IMR-90 (cell line): ENCODE data around the gene MYL10. TPM values are rescaled to one million over a fixed set of nuclear protein-coding genes. Genes with fewer than 3 reads are reported as not detected.

ENCODE experiments used
- ATAC-seq: fragments of 200-7000 bp; cut with Tn5 transposase; 2 replicates; pipeline ENCODE4 v1.9.1; 2020; ENCODE audit warnings: low read depth, mild to moderate bottlenecking, moderate library complexity
- BruUV-seq: library from RNA; stranded (reverse); fragments of 400-500 nt; replicated peaks from 2 replicates; lab custom pipeline; 2021; lab: Mats Ljungman, UMichigan
- CTCF ChIA-PET: fragments of 300-600 bp; formaldehyde crosslinking; extraction: SDS; loops from one replicate; lab custom pipeline; 2021; ENCODE audit warnings: antibody characterized with exemption; lab: Yijun Ruan, JAX
- POLR2A ChIA-PET: fragments of 300-600 bp; sonication (Branson Sonifier 250); formaldehyde crosslinking; loops from one replicate; lab custom pipeline; 2022; ENCODE audit warnings: antibody characterized with exemption; ENCODE audit not compliant: unreplicated experiment; lab: Charles Lee
- DNase-seq: peaks from one replicate; pipeline ENCODE4 v3.0.0; 2013
- H2AFZ ChIP-seq: replicated peaks from 2 replicates; pipeline ENCODE3; 2013; ENCODE audit warnings: low read length, mild to moderate bottlenecking; ENCODE audit not compliant: poor library complexity
- H2AK5ac ChIP-seq: 2 replicates; pipeline ENCODE4 v1.6.1; 2013; ENCODE audit warnings: low read depth, low read length, inconsistent platforms
- H2AK9ac ChIP-seq: replicated peaks from 2 replicates; pipeline ENCODE3; 2013; ENCODE audit warnings: mild to moderate bottlenecking, low read depth, low read length, moderate library complexity; ENCODE audit not compliant: poor library complexity
- H2BK120ac ChIP-seq: 2 replicates; pipeline ENCODE4 v1.6.1; 2013; ENCODE audit warnings: low read depth, low read length, inconsistent platforms
- H2BK15ac ChIP-seq: 3 replicates; pipeline ENCODE4 v1.6.1; 2013; ENCODE audit warnings: low read depth, low read length, inconsistent platforms
- H2BK20ac ChIP-seq: 2 replicates; pipeline ENCODE4 v1.6.1; 2013; ENCODE audit warnings: low read depth, mild to moderate bottlenecking, inconsistent platforms, low read length, moderate library complexity
- H2BK5ac ChIP-seq: 2 replicates; pipeline ENCODE4 v1.6.1; 2013; ENCODE audit warnings: mild to moderate bottlenecking, low read depth, low read length, inconsistent platforms; ENCODE audit not compliant: poor library complexity, severe bottlenecking
- H3K14ac ChIP-seq: replicated peaks from 2 replicates; pipeline ENCODE4 v1.6.1; 2013; ENCODE audit warnings: low read depth, low read length, inconsistent platforms
- H3K18ac ChIP-seq: 2 replicates; pipeline ENCODE4 v1.6.1; 2013; ENCODE audit warnings: low read depth, low read length, control low read depth
- H3K23ac ChIP-seq: 2 replicates; pipeline ENCODE4 v1.6.1; 2013; ENCODE audit warnings: low read depth, low read length, inconsistent platforms
- H3K27ac ChIP-seq: 2 replicates; pipeline ENCODE4 v1.5.1; 2013; ENCODE audit warnings: mild to moderate bottlenecking, control low read depth, low read length; ENCODE audit not compliant: insufficient read depth
- H3K27me3 ChIP-seq: 2 replicates; pipeline ENCODE4 v1.6.1; 2013; ENCODE audit warnings: low read length; ENCODE audit not compliant: control insufficient read depth, insufficient read depth
- H3K36me3 ChIP-seq: 2 replicates; pipeline ENCODE4 v1.6.1; 2013; ENCODE audit warnings: low read length, mixed read lengths; ENCODE audit not compliant: control insufficient read depth, insufficient read depth
- H3K4ac ChIP-seq: 2 replicates; pipeline ENCODE4 v1.6.1; 2013; ENCODE audit warnings: low read depth, low read length, inconsistent platforms
- H3K4me1 ChIP-seq: 2 replicates; pipeline ENCODE4 v1.6.1; 2013; ENCODE audit warnings: low read length, mixed read lengths; ENCODE audit not compliant: control insufficient read depth, insufficient read depth
- H3K4me2 ChIP-seq: 2 replicates; pipeline ENCODE4 v1.6.1; 2013; ENCODE audit warnings: low read depth, mild to moderate bottlenecking, control low read depth, low read length, moderate library complexity
- H3K4me3 ChIP-seq: 2 replicates; pipeline ENCODE4 v1.5.1; 2013; ENCODE audit warnings: low read depth, mild to moderate bottlenecking, control low read depth, low read length, moderate library complexity; ENCODE audit not compliant: insufficient read depth
- H3K56ac ChIP-seq: 2 replicates; pipeline ENCODE4 v1.6.1; 2013; ENCODE audit warnings: low read length, inconsistent platforms; ENCODE audit not compliant: insufficient read depth; ENCODE audit errors: extremely low read depth
- H3K79me1 ChIP-seq, 2 experiments: 2 replicates each; pipeline ENCODE4 v1.6.1; 2013; ENCODE audit warnings: low read length in 2 of 2, inconsistent platforms in 1 of 2, low read depth in 1 of 2
- H3K9ac ChIP-seq: 2 replicates; pipeline ENCODE4 v1.6.1; 2013; ENCODE audit warnings: low read depth, low read length, control low read depth
- H3K9me1 ChIP-seq: 2 replicates; pipeline ENCODE4 v1.6.1; 2013; ENCODE audit warnings: low read length, inconsistent platforms; ENCODE audit not compliant: insufficient read depth
- H3K9me3 ChIP-seq: 2 replicates; pipeline ENCODE4 v1.6.1; 2013; ENCODE audit warnings: low read length; ENCODE audit not compliant: control insufficient read depth, insufficient read depth
- H4K20me1 ChIP-seq: 2 replicates; pipeline ENCODE4 v1.6.1; 2013; ENCODE audit warnings: low read length, inconsistent platforms; ENCODE audit not compliant: insufficient read depth
- H4K5ac ChIP-seq: 2 replicates; pipeline ENCODE4 v1.6.1; 2013; ENCODE audit warnings: mild to moderate bottlenecking, low read depth, low read length, control low read depth
- H4K8ac ChIP-seq, 2 experiments: 2 replicates each; pipeline ENCODE4 v1.6.1; 2013; ENCODE audit warnings: low read depth in 2 of 2, low read length in 2 of 2, control low read depth in 1 of 2, inconsistent platforms in 1 of 2
- H4K91ac ChIP-seq: 2 replicates; pipeline ENCODE4 v1.6.1; 2013; ENCODE audit warnings: low read depth, low read length, inconsistent platforms; ENCODE audit not compliant: insufficient read depth
- BHLHE40 ChIP-seq: fragments of 150-350 bp; IDR thresholded peaks from 2 replicates; pipeline ENCODE4 v1.6.1; 2016; ENCODE audit warnings: mild to moderate bottlenecking, low read depth, low read length
- CEBPB ChIP-seq: IDR thresholded peaks from 2 replicates; pipeline ENCODE4 v1.6.1; 2012; ENCODE audit warnings: low read depth, low read length, improper control_type of control experiment
- CTCF ChIP-seq: conservative IDR thresholded peaks from 2 replicates; pipeline ENCODE4 v1.5.1; 2012; ENCODE audit warnings: mild to moderate bottlenecking, low read depth, low read length, improper control_type of control experiment
- MAFK ChIP-seq: IDR thresholded peaks from 2 replicates; pipeline ENCODE4 v1.6.1; 2012; ENCODE audit warnings: low read depth, low read length, improper control_type of control experiment
- MAZ ChIP-seq: IDR thresholded peaks from 2 replicates; pipeline ENCODE4 v1.6.1; 2012; ENCODE audit warnings: low read depth, mild to moderate bottlenecking, low read length, improper control_type of control experiment, moderate library complexity, borderline replicate concordance
- MXI1 ChIP-seq: IDR thresholded peaks from 2 replicates; pipeline ENCODE4 v1.6.1; 2012; ENCODE audit warnings: low read depth, mild to moderate bottlenecking, low read length, moderate library complexity, borderline replicate concordance
- NFE2L2 ChIP-seq: fragments of 150-350 bp; IDR thresholded peaks from 2 replicates; pipeline ENCODE4 v1.6.1; 2016; ENCODE audit warnings: low read depth, mild to moderate bottlenecking, low read length
- POLR2A ChIP-seq: IDR thresholded peaks from 2 replicates; pipeline ENCODE4 v1.6.1; 2012; ENCODE audit warnings: mild to moderate bottlenecking, low read depth, low read length
- RCOR1 ChIP-seq: IDR thresholded peaks from 2 replicates; pipeline ENCODE4 v1.6.1; 2012; ENCODE audit warnings: mild to moderate bottlenecking, low read length, improper control_type of control experiment; ENCODE audit not compliant: insufficient replicate concordance
- RFX5 ChIP-seq: IDR thresholded peaks from 2 replicates; pipeline ENCODE4 v1.8.0; 2012; ENCODE audit warnings: low read depth, mild to moderate bottlenecking, low read length, moderate library complexity
- SMC3 ChIP-seq: fragments of 150-350 bp; IDR thresholded peaks from 2 replicates; pipeline ENCODE4 v1.6.1; 2016; ENCODE audit warnings: low read depth, mild to moderate bottlenecking, antibody characterized with exemption, low read length, moderate library complexity
- WGBS, 2 experiments: methylation state at CpG; one replicate each; pipeline versions ENCODE4 v1.1.5 to v1.1.7; 2013; ENCODE audit warnings: missing lambda C conversion rate in 2 of 2; ENCODE audit not compliant: insufficient read length in 1 of 2; ENCODE audit errors: extremely low coverage in 2 of 2; 5-methylcytosine and 5-hydroxymethylcytosine counted together
- dilution Hi-C: fragments of 300-500 bp; cut with HindIII; formaldehyde crosslinking; loops from one replicate; pipeline ENCODE4 v1.14.3; 2018; ENCODE audit warnings: low sequenced_read_pairs; ENCODE audit not compliant: unreplicated experiment
- in situ Hi-C: fragments of 300-500 bp; cut with MboI; formaldehyde crosslinking; loops from 3 replicates; pipeline ENCODE4 v1.14.3; 2019; ENCODE audit warnings: low sequenced_read_pairs, inconsistent platforms, mixed read lengths
- intact Hi-C: fragments of 100-400 bp; cut with micrococcal nuclease; formaldehyde crosslinking; loops from 2 replicates; pipeline ENCODE4 v1.10.0; 2022
- polyA plus RNA-seq, 3 experiments: library from polyadenylated mRNA; depleted of rRNA; stranded (reverse); fragments of >200 nt; gene quantifications; 2 replicates each; pipeline ENCODE4 v1.2.3, GENCODE V29; 2012; ENCODE audit warnings: low replicate concordance in 1 of 3
- total RNA-seq: library from RNA; depleted of rRNA; stranded (reverse); fragments of >200 nt; gene quantifications from 2 replicates; pipeline ENCODE4 v1.2.3, GENCODE V29; 2012

MYL10 gene
- total and polyA plus RNA-seq, 2 of the 4 experiments (the other 2 are of a cell fraction), result not detected

GRCh38 chr7:101669307-101669706 lies 40.2 kb upstream of the MYL10 start (continued):
- TF ChIP-seq RFX5 (no peak), NFE2L2 (no peak), MXI1 (no peak), SMC3 (no peak), MAFK (no peak)

GRCh38 chr7:101668726-101669125 lies 39.6 kb upstream of the MYL10 start:
- CTCF ChIA-PET, result no interaction called here
- no peak overlapping the region for H3K23ac ChIP-seq
- no peak overlapping the region for H2BK5ac ChIP-seq

More at GRCh38 chr7:101668726-101669125, 39.6 kb upstream of the MYL10 start:
- Histone ChIP-seq H3K36me3 (no peaks in the 10 kb centered on the region), H3K4ac (no peak overlapping the region), H2AFZ (no peak overlapping the region), H4K5ac (no peak overlapping the region), H2BK20ac (no peak overlapping the region), H3K56ac (no peak overlapping the region), H3K27me3 (peaks cover 32% of the 10 kb centered on the region), H3K9me1 (no peaks in the 10 kb centered on the region), H3K9ac (no peak overlapping the region), H3K27ac (no peak overlapping the region), H2BK15ac (no peak overlapping the region), H2BK120ac (no peak overlapping the region), H3K14ac (no peak overlapping the region), H2AK5ac (no peak overlapping the region), H4K8ac (no peak overlapping the region), H3K9me3 (peaks cover 4% of the 10 kb centered on the region), H3K79me1 (no peaks in the 10 kb centered on the region), H4K20me1 (no peaks in the 10 kb centered on the region), H3K18ac (no peak overlapping the region), H2AK9ac (no peak overlapping the region), H3K4me2 (no peak overlapping the region), H3K4me1 (peaks cover 3% of the 10 kb centered on the region; the same call in 1 of the 2 replicates), H4K91ac (no peak overlapping the region), H3K4me3 (no peak overlapping the region)
- TF ChIP-seq CEBPB (no peak), MXI1 (no peak), MAZ (no peak), MAFK (no peak), CTCF (no peak), BHLHE40 (no peak), RCOR1 (no peak), RFX5 (no peak), NFE2L2 (no peak), POLR2A (no peak)
- ATAC-seq (no peak), DNase-seq (no peak)
- intact Hi-C loops, result no loop called here
- dilution Hi-C loops, result no loop called here
- no TSS peak for BruUV-seq
- 75% methylated on average over 1 of the region's 2 CpGs; no CpG with 5 or more reads in 1 of the 2 experiments for WGBS, 2 experiments
- POLR2A ChIA-PET, result no interaction called here
- in situ Hi-C loops, result no loop called here
